SK-MEL-5 (cell line): ENCODE measurements around the gene ATG10. TPM values are rescaled to one million over a fixed set of nuclear protein-coding genes. Genes with fewer than 3 reads are reported as not detected.

Experiments used
- DNase-seq: peaks from one replicate; pipeline ENCODE4 v3.0.0-alpha.2; 2016; ENCODE audit warnings: low read depth, low spot score
- in situ Hi-C: cut with HindIII; loops from 2 replicates; pipeline ENCODE4 v1.10.0; 2016; ENCODE audit warnings: low sequenced_read_pairs, high pct_unique_total_duplicates, low pct_unique_long_range_greater_than_20kb
- small RNA-seq, 2 experiments: library from RNA; depleted of rRNA; stranded (forward); fragments of <200 nt; gene quantifications; one replicate each; pipeline ENCODE3, GENCODE V24; 2014
- total RNA-seq: library from RNA; depleted of rRNA; stranded (reverse); fragments of >200 nt; shearing (Covaris generic); gene quantifications from 2 replicates; pipeline ENCODE4 v1.2.3, GENCODE V29; 2014; rRNA removed

The ATG10 gene
- total RNA-seq, 1 experiment from 2014 or later, result 10.0 TPM

DNA sequence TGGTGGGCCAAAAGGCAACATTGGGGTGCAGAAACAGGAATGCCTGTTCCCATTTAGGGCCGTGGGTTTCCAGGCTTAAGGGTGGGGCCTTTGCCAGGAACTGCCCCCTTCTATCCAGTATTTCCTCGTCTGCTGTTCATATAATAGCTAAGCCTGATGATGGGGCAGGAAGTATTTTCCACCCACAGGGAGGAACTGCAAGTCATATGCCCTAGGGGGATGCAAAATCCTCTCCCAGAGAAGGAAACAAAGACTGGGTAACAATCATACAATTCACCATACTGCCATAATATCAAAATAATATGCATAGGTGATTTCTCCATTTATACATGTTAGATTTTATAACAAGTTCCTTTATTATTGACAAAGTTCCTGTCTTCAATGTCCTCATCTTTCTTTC is 326.8 kb downstream of the ATG10 start:
- in situ Hi-C loops, result no loop called here
- peak; percentile 79 for DNase-seq

DNA sequence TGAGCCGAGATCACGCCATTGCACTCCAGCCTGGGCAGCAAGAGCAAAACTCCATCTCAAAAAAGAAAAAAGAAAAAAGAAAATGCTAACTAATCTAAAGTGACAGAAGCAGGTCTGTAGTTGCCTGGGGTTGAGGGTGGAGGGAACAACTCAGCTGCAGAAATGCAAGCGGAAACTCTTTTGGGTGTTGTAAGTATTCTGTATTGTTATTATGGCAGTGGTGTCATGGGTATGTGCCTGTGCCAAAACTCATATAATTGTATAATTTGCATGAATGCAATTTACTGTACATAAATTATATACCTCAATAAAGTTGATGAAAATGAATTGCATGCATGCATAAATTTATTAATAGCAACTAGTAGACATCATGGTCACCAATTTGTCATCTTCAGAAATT is 329.4 kb downstream of the ATG10 start:
- in situ Hi-C loops, result no loop called here
- no peak for DNase-seq

Small RNA genes lying within 50 kb of the gene (small RNA-seq; reads per million reads assigned to genes)
- gene AC010598.1, result 0 reads per million in 2 experiments
- gene RN7SL378P, result 0 reads per million in 2 experiments

Other genes with a start within 250 kb of the ATG10 start
- 4.0 and 7.9 TPM in 2 replicates for gene SSBP2, start 220.9 kb upstream of the ATG10 start, total RNA-seq